HEK293 (cell line): ENCODE data around the gene MCOLN1.

Experiments
- GLI2 ChIP-seq: fragments of 450-650 bp; formaldehyde crosslinking; IDR thresholded peaks from 2 replicates; pipeline ENCODE4; 2017; ENCODE audit warnings: missing biosample characterization, missing genetic modification characterization, low read depth, borderline replicate concordance
- KLF9 ChIP-seq: fragments of 450-650 bp; formaldehyde crosslinking; IDR thresholded peaks from 2 replicates; pipeline ENCODE4 v1.5.1; 2016; ENCODE audit warnings: missing biosample characterization, missing genetic modification characterization, low read depth
- ZBTB7A ChIP-seq: fragments of 450-650 bp; formaldehyde crosslinking; IDR thresholded peaks from 2 replicates; pipeline ENCODE4 v1.5.1; 2016; ENCODE audit warnings: low read depth, missing biosample characterization, missing genetic modification characterization
- ZNF24 ChIP-seq: fragments of 450-650 bp; formaldehyde crosslinking; IDR thresholded peaks from 2 replicates; pipeline ENCODE4 v1.5.1; 2016; ENCODE audit warnings: missing biosample characterization, missing genetic modification characterization
- ZNF354C ChIP-seq: fragments of 450-650 bp; formaldehyde crosslinking; IDR thresholded peaks from 2 replicates; pipeline ENCODE4 v1.5.1; 2016; ENCODE audit warnings: missing biosample characterization, missing genetic modification characterization, low read depth, borderline replicate concordance
- ZNF555 ChIP-seq: fragments of 450-650 bp; formaldehyde crosslinking; conservative IDR thresholded peaks from 2 replicates; pipeline ENCODE4 v1.5.1; 2017; ENCODE audit warnings: missing biosample characterization, mild to moderate bottlenecking, missing genetic modification characterization, inconsistent platforms
- ZNF560 ChIP-seq: fragments of 450-650 bp; formaldehyde crosslinking; IDR thresholded peaks from 2 replicates; pipeline ENCODE4 v1.5.1; 2017; ENCODE audit warnings: missing biosample characterization, missing genetic modification characterization, borderline replicate concordance
- ZNF76 ChIP-seq: fragments of 450-650 bp; formaldehyde crosslinking; IDR thresholded peaks from 2 replicates; pipeline ENCODE4; 2016; ENCODE audit warnings: low read depth, missing biosample characterization, missing genetic modification characterization, borderline replicate concordance
- ZNF776 ChIP-seq: fragments of 450-650 bp; formaldehyde crosslinking; IDR thresholded peaks from 2 replicates; pipeline ENCODE4 v1.5.0; 2017; ENCODE audit warnings: missing biosample characterization, missing genetic modification characterization, borderline replicate concordance
- TF ChIP-seq, protein P1 (sequence below): fragments of 450-650 bp; formaldehyde crosslinking; IDR thresholded peaks from 2 replicates; pipeline ENCODE4 v1.5.1; 2016; ENCODE audit warnings: missing biosample characterization, missing genetic modification characterization
- TF ChIP-seq, protein P2 (sequence below): fragments of 450-650 bp; formaldehyde crosslinking; IDR thresholded peaks from 2 replicates; pipeline ENCODE4 v1.5.1; 2017; ENCODE audit warnings: missing biosample characterization, missing genetic modification characterization
- TF ChIP-seq, protein P3 (sequence below): fragments of 450-650 bp; formaldehyde crosslinking; IDR thresholded peaks from 2 replicates; pipeline ENCODE4 v1.5.1; 2017; ENCODE audit warnings: missing biosample characterization, mild to moderate bottlenecking, missing genetic modification characterization, moderate library complexity
- TF ChIP-seq, protein P4 (sequence below): fragments of 450-650 bp; formaldehyde crosslinking; IDR thresholded peaks from 2 replicates; pipeline ENCODE4 v1.5.1; 2016; ENCODE audit warnings: missing biosample characterization, missing genetic modification characterization
- TF ChIP-seq, protein P5 (sequence below): fragments of 450-650 bp; formaldehyde crosslinking; IDR thresholded peaks from 2 replicates; pipeline ENCODE4 v1.5.1; 2016; ENCODE audit warnings: missing biosample characterization, missing genetic modification characterization

DNA sequence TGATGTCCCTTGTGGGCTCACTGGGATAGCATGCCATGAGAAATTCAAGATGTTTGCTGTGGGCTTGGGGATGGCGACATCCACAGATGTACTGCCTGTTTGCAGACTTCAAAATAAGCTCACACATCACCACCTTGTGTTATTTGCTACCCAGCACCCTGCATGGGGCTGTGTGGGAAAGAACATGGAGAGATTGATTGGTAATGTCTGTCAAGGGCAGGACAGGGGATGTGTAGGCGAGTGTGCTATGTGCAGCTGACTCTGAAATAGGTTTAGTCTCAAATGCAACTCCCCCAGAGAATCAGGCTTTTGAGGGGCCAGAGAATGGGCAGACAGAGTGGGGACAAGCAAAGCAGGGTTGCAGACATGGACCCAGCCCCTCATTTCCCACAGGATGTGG lies 37.8 kb downstream of the MCOLN1 start:
- no peak for TF ChIP-seq ZNF76 (tag by site-specific recombination)
- TF ChIP-seq, protein P1, sequence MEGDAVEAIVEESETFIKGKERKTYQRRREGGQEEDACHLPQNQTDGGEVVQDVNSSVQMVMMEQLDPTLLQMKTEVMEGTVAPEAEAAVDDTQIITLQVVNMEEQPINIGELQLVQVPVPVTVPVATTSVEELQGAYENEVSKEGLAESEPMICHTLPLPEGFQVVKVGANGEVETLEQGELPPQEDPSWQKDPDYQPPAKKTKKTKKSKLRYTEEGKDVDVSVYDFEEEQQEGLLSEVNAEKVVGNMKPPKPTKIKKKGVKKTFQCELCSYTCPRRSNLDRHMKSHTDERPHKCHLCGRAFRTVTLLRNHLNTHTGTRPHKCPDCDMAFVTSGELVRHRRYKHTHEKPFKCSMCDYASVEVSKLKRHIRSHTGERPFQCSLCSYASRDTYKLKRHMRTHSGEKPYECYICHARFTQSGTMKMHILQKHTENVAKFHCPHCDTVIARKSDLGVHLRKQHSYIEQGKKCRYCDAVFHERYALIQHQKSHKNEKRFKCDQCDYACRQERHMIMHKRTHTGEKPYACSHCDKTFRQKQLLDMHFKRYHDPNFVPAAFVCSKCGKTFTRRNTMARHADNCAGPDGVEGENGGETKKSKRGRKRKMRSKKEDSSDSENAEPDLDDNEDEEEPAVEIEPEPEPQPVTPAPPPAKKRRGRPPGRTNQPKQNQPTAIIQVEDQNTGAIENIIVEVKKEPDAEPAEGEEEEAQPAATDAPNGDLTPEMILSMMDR: no peak
- TF ChIP-seq ZNF555 (tag by site-specific recombination): no peak
- no peak for TF ChIP-seq ZNF24 (tag by site-specific recombination)
- TF ChIP-seq ZNF776: no peak
- TF ChIP-seq, protein P2, sequence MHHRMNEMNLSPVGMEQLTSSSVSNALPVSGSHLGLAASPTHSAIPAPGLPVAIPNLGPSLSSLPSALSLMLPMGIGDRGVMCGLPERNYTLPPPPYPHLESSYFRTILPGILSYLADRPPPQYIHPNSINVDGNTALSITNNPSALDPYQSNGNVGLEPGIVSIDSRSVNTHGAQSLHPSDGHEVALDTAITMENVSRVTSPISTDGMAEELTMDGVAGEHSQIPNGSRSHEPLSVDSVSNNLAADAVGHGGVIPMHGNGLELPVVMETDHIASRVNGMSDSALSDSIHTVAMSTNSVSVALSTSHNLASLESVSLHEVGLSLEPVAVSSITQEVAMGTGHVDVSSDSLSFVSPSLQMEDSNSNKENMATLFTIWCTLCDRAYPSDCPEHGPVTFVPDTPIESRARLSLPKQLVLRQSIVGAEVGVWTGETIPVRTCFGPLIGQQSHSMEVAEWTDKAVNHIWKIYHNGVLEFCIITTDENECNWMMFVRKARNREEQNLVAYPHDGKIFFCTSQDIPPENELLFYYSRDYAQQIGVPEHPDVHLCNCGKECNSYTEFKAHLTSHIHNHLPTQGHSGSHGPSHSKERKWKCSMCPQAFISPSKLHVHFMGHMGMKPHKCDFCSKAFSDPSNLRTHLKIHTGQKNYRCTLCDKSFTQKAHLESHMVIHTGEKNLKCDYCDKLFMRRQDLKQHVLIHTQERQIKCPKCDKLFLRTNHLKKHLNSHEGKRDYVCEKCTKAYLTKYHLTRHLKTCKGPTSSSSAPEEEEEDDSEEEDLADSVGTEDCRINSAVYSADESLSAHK (tag by site-specific recombination): no peak
- no peak for TF ChIP-seq GLI2 (tag by site-specific recombination)
- TF ChIP-seq, protein P3, sequence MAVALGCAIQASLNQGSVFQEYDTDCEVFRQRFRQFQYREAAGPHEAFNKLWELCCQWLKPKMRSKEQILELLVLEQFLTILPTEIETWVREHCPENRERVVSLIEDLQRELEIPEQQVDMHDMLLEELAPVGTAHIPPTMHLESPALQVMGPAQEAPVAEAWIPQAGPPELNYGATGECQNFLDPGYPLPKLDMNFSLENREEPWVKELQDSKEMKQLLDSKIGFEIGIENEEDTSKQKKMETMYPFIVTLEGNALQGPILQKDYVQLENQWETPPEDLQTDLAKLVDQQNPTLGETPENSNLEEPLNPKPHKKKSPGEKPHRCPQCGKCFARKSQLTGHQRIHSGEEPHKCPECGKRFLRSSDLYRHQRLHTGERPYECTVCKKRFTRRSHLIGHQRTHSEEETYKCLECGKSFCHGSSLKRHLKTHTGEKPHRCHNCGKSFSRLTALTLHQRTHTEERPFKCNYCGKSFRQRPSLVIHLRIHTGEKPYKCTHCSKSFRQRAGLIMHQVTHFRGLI (tag by site-specific recombination): no peak
- no peak for TF ChIP-seq ZNF560 (tag by site-specific recombination)
- TF ChIP-seq ZNF354C (tag by site-specific recombination): no peak
- TF ChIP-seq ZBTB7A (tag by site-specific recombination): no peak
- TF ChIP-seq, protein P4, sequence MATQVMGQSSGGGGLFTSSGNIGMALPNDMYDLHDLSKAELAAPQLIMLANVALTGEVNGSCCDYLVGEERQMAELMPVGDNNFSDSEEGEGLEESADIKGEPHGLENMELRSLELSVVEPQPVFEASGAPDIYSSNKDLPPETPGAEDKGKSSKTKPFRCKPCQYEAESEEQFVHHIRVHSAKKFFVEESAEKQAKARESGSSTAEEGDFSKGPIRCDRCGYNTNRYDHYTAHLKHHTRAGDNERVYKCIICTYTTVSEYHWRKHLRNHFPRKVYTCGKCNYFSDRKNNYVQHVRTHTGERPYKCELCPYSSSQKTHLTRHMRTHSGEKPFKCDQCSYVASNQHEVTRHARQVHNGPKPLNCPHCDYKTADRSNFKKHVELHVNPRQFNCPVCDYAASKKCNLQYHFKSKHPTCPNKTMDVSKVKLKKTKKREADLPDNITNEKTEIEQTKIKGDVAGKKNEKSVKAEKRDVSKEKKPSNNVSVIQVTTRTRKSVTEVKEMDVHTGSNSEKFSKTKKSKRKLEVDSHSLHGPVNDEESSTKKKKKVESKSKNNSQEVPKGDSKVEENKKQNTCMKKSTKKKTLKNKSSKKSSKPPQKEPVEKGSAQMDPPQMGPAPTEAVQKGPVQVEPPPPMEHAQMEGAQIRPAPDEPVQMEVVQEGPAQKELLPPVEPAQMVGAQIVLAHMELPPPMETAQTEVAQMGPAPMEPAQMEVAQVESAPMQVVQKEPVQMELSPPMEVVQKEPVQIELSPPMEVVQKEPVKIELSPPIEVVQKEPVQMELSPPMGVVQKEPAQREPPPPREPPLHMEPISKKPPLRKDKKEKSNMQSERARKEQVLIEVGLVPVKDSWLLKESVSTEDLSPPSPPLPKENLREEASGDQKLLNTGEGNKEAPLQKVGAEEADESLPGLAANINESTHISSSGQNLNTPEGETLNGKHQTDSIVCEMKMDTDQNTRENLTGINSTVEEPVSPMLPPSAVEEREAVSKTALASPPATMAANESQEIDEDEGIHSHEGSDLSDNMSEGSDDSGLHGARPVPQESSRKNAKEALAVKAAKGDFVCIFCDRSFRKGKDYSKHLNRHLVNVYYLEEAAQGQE (tag by site-specific recombination): no peak
- TF ChIP-seq KLF9 (tag by site-specific recombination): no peak
- TF ChIP-seq, protein P5, sequence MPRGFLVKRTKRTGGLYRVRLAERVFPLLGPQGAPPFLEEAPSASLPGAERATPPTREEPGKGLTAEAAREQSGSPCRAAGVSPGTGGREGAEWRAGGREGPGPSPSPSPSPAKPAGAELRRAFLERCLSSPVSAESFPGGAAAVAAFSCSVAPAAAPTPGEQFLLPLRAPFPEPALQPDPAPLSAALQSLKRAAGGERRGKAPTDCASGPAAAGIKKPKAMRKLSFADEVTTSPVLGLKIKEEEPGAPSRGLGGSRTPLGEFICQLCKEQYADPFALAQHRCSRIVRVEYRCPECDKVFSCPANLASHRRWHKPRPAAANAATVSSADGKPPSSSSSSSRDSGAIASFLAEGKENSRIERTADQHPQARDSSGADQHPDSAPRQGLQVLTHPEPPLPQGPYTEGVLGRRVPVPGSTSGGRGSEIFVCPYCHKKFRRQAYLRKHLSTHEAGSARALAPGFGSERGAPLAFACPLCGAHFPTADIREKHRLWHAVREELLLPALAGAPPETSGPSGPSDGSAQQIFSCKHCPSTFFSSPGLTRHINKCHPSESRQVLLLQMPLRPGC (tag by site-specific recombination): no peak
